Caco-2 (cell line): ENCODE results near the gene ITGA5. TPM values are rescaled to one million over a fixed set of nuclear protein-coding genes. Genes with fewer than 3 reads are reported as not detected.

Experiments
- BruUV-seq: library from RNA; stranded (reverse); fragments of 400-500 nt; replicated peaks from 2 replicates; lab custom pipeline; 2021; lab: Mats Ljungman, UMichigan
- CTCF ChIA-PET: fragments of 300-600 bp; sonication (Branson Sonifier 250); formaldehyde crosslinking; loops from one replicate; lab custom pipeline; 2022; ENCODE audit warnings: antibody characterized with exemption; lab: Charles Lee
- POLR2A ChIA-PET: fragments of 300-600 bp; sonication (Branson Sonifier 250); formaldehyde crosslinking; loops from one replicate; lab custom pipeline; 2022; ENCODE audit warnings: antibody characterized with exemption; lab: Charles Lee
- DNase-seq, 2 experiments: peaks; one replicate each; pipeline versions ENCODE4 v3.0.0 to v3.0.0-alpha.2; 2020 to 2022
- H3K27me3 ChIP-seq: replicated peaks from 2 replicates; pipeline ENCODE4 v1.6.0; 2011; ENCODE audit warnings: low read length; ENCODE audit not compliant: control insufficient read depth, insufficient read depth
- H3K36me3 ChIP-seq: 2 replicates; pipeline ENCODE4 v1.5.1; 2011; ENCODE audit warnings: low read length; ENCODE audit not compliant: control insufficient read depth, insufficient read depth
- H3K4me1 ChIP-seq: fragments of 250-450 bp; sonication (Bioruptor Pico); 2 replicates; pipeline ENCODE4 v1.5.1; 2020; ENCODE audit warnings: mild to moderate bottlenecking
- H3K4me3 ChIP-seq: 2 replicates; pipeline ENCODE4 v1.5.1; 2011; ENCODE audit warnings: low read depth, mild to moderate bottlenecking, control low read depth, low read length
- H3K9me3 ChIP-seq: fragments of 250-450 bp; sonication (Bioruptor Pico); 2 replicates; pipeline ENCODE4 v1.5.1; 2020; ENCODE audit warnings: mild to moderate bottlenecking, moderate library complexity
- H3K27ac Mint-ChIP-seq: one replicate; pipeline ENCODE4 v1.8.0; 2022; ENCODE audit warnings: mixed read lengths; ENCODE audit not compliant: unreplicated experiment
- H3K27me3 Mint-ChIP-seq: one replicate; pipeline ENCODE4 v1.8.0; 2022; ENCODE audit warnings: mixed read lengths; ENCODE audit not compliant: insufficient read depth, unreplicated experiment
- H3K36me3 Mint-ChIP-seq: one replicate; pipeline ENCODE4 v1.8.0; 2022; ENCODE audit warnings: mild to moderate bottlenecking, mixed read lengths; ENCODE audit not compliant: insufficient read depth, unreplicated experiment
- H3K4me1 Mint-ChIP-seq: one replicate; pipeline ENCODE4 v1.8.0; 2022; ENCODE audit warnings: low read depth, mixed read lengths; ENCODE audit not compliant: unreplicated experiment
- H3K4me3 Mint-ChIP-seq: one replicate; pipeline ENCODE4 v1.8.0; 2022; ENCODE audit warnings: mild to moderate bottlenecking, moderate library complexity, mixed read lengths; ENCODE audit not compliant: unreplicated experiment
- H3K9me3 Mint-ChIP-seq: one replicate; pipeline ENCODE4 v1.8.0; 2022; ENCODE audit warnings: mixed read lengths; ENCODE audit not compliant: unreplicated experiment
- CTCF ChIP-seq, 2 experiments: fragments of 200-600 bp in 1 of 2; IDR thresholded peaks; 1 replicate in 1 of 2; 2 replicates in 1 of 2; pipeline versions ENCODE4 v1.5.1 to v1.8.0; 2011 to 2022; ENCODE audit warnings: antibody characterized with exemption in 1 of 2, control low read depth in 1 of 2, inconsistent platforms in 1 of 2, low read depth in 1 of 2, low read length in 1 of 2, mild to moderate bottlenecking in 1 of 2, moderate library complexity in 1 of 2; ENCODE audit not compliant: insufficient read depth in 1 of 2, severe bottlenecking in 1 of 2, unreplicated experiment in 1 of 2
- intact Hi-C: fragments of 100-400 bp; cut with micrococcal nuclease; formaldehyde crosslinking; loops from one replicate; pipeline ENCODE4 v1.10.0; 2022; ENCODE audit not compliant: unreplicated experiment
- total RNA-seq: library from RNA; stranded (reverse); gene quantifications from 2 replicates; pipeline ENCODE4 v1.2.3, GENCODE V29; 2022

Gene ITGA5
- total RNA-seq, 1 experiment from 2014 or later: 17.3 TPM

- Mint-ChIP-seq H3K4me3 (peak overlapping the region; percentile 49), H3K9me3 (no peaks in the 10 kb centered on the region), H3K27me3 (no peaks in the 10 kb centered on the region), H3K4me1 (peaks cover 22% of the 10 kb centered on the region), H3K36me3 (peaks cover 13% of the 10 kb centered on the region), H3K27ac (no peak overlapping the region)
- Histone ChIP-seq H3K36me3 (no peaks in the 10 kb centered on the region), H3K4me3 (peak overlapping the region; percentile 67), H3K9me3 (no peaks in the 10 kb centered on the region), H3K27me3 (no peaks in the 10 kb centered on the region), H3K4me1 (peaks cover 34% of the 10 kb centered on the region)
- DNase-seq: no peak
- CTCF ChIA-PET: no interaction called here
- no TSS peak for BruUV-seq
- TF ChIP-seq CTCF (IDR thresholded peaks at IDR 0.05; ENCODE audit: insufficient read depth in 1 of 2, low read depth in 1 of 2, low read length in 1 of 2, severe bottlenecking in 1 of 2, unreplicated experiment in 1 of 2): no peak
- POLR2A ChIA-PET: interaction anchor here (0.9 kb wide), 1 partner anchor 109 kb away, joined by 3 read pairs; the partner anchor contains the start of gene HNRNPA1
- intact Hi-C loops: no loop called here
Observed at GRCh38 chr12:54390176-54390667, 28.8 kb downstream of the ITGA5 start.

- H3K27me3 Mint-ChIP-seq: no peaks in the 10 kb centered on the region
- H3K27ac Mint-ChIP-seq: no peak overlapping the region
- H3K9me3 Mint-ChIP-seq: no peaks in the 10 kb centered on the region
- no peak overlapping the region for H3K4me3 ChIP-seq
- POLR2A ChIA-PET: interaction anchor here (0.9 kb wide), 1 partner anchor 109 kb away, joined by 3 read pairs; the partner anchor contains the start of gene HNRNPA1
- TF ChIP-seq CTCF (IDR thresholded peaks at IDR 0.05; ENCODE audit: insufficient read depth in 1 of 2, low read depth in 1 of 2, low read length in 1 of 2, severe bottlenecking in 1 of 2, unreplicated experiment in 1 of 2): no peak
- peaks cover 34% of the 10 kb centered on the region for H3K4me1 ChIP-seq
- CTCF ChIA-PET: no interaction called here
- H3K27me3 ChIP-seq: no peaks in the 10 kb centered on the region
- intact Hi-C loops: no loop called here
- H3K4me3 Mint-ChIP-seq: peak overlapping the region; percentile 49
- H3K36me3 ChIP-seq: no peaks in the 10 kb centered on the region
- H3K9me3 ChIP-seq: no peaks in the 10 kb centered on the region
- DNase-seq: no peak
- H3K4me1 Mint-ChIP-seq: peaks cover 22% of the 10 kb centered on the region
- H3K36me3 Mint-ChIP-seq: peaks cover 13% of the 10 kb centered on the region
- TSS peak; percentile 12 for BruUV-seq
Observed at GRCh38 chr12:54389607-54390175, 29.4 kb downstream of the ITGA5 start.

- Mint-ChIP-seq H3K36me3 (peaks cover 13% of the 10 kb centered on the region), H3K27me3 (no peaks in the 10 kb centered on the region), H3K4me1 (peaks cover 22% of the 10 kb centered on the region), H3K9me3 (no peaks in the 10 kb centered on the region), H3K27ac (no peak overlapping the region), H3K4me3 (no peak overlapping the region)
- no peaks in the 10 kb centered on the region for H3K27me3 ChIP-seq
- intact Hi-C loops: no loop called here
- no peaks in the 10 kb centered on the region for H3K9me3 ChIP-seq
- DNase-seq: no peak
- TF ChIP-seq CTCF (IDR thresholded peaks at IDR 0.05; ENCODE audit: insufficient read depth in 1 of 2, low read depth in 1 of 2, low read length in 1 of 2, severe bottlenecking in 1 of 2, unreplicated experiment in 1 of 2): no peak
- BruUV-seq: no TSS peak
- H3K4me1 ChIP-seq: peaks cover 34% of the 10 kb centered on the region
- POLR2A ChIA-PET: no interaction called here
- no peaks in the 10 kb centered on the region for H3K36me3 ChIP-seq
- H3K4me3 ChIP-seq: no peak overlapping the region
- CTCF ChIA-PET: no interaction called here
Observed at GRCh38 chr12:54389134-54389508, 29.9 kb downstream of the ITGA5 start.
